HG02970 (cell line): Measurements from ENCODE around the gene YLPM1.

Experiments
- ATAC-seq: cut with Tn5 transposase; IDR thresholded peaks from one replicate; pipeline ENCODE4 v1.9.1; 2021; ENCODE audit warnings: mild to moderate bottlenecking, moderate library complexity, moderate number of reproducible peaks; ENCODE audit not compliant: unreplicated experiment, low FRiP score

The YLPM1 gene

DNA sequence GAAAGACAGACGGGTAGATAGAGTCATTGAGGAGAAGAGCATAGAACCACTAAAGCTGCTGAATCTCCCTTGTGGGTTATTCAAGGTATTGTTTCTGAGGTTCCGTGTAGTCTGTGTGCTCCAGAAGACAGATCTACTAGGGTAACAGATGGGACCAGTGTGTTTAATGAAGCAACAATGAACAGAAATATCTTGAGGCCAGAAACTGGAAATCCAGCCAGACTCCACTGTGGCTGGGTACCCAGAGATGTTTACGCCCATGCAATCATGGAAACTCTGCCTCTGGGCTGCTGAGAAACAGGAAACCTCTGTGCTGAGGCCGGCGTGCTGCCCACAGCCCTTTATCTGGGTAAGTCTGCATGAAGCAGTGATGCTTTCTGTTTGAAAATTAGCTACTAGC lies 104.6 kb downstream of the YLPM1 start:
- ATAC-seq, result no peak

DNA sequence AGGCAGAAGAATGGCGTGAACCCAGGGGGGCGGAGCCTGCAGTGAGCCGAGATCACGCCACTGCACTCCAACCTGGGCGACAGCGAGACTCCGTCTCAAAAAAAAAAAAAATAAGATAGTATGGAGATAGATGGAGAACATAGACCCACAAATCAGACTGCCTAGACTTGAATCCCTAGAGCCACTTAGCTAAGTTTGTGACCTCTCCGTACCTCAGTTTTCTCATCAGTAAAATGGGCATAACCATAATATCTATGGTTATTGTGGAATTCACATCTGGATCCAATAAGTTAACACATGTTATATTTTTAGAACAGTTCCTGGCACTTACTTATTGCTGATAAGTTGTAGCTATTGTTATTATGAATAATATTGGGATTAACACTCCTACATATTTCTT lies 105.6 kb downstream of the YLPM1 start:
- no peak for ATAC-seq

DNA sequence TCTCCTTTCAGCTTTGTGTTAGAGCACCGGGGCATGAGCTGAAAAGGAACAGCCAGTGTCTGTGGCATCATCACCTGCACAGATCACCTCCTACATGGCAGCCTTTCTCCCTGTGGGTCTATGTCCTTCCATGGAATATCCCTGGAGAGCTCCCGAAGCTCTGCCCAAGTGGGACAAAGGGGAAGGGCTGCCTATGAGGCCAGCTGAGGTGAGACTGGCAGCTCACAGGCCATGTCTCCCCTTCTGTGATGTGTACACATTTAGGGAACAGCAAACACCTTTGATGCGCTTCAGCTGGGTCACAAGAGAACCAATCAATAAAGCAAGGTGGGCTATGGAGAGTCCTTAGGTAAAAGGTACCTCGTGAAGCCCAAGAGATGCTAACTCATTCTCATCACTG lies 108.7 kb downstream of the YLPM1 start:
- ATAC-seq, result no peak

DNA sequence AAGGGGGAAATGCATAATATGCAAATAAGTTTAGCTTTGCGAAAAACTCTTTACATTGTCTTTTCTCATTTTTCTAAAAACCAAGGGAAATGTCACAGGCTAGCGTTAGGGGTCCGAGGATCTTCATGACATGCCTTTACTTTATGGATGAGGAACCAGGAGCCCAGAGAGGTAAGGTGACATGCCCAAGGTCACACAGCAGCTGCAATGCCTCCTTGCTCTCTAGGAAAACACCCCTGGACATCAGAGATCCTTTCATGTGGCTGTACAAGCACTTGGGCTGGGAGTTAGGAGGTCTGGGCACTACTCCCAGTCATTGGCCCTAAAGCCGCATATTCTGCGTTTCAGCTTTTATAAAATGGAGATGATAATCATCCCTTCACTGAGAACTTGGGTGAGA lies 112.1 kb downstream of the YLPM1 start:
- ATAC-seq, result no peak

DNA sequence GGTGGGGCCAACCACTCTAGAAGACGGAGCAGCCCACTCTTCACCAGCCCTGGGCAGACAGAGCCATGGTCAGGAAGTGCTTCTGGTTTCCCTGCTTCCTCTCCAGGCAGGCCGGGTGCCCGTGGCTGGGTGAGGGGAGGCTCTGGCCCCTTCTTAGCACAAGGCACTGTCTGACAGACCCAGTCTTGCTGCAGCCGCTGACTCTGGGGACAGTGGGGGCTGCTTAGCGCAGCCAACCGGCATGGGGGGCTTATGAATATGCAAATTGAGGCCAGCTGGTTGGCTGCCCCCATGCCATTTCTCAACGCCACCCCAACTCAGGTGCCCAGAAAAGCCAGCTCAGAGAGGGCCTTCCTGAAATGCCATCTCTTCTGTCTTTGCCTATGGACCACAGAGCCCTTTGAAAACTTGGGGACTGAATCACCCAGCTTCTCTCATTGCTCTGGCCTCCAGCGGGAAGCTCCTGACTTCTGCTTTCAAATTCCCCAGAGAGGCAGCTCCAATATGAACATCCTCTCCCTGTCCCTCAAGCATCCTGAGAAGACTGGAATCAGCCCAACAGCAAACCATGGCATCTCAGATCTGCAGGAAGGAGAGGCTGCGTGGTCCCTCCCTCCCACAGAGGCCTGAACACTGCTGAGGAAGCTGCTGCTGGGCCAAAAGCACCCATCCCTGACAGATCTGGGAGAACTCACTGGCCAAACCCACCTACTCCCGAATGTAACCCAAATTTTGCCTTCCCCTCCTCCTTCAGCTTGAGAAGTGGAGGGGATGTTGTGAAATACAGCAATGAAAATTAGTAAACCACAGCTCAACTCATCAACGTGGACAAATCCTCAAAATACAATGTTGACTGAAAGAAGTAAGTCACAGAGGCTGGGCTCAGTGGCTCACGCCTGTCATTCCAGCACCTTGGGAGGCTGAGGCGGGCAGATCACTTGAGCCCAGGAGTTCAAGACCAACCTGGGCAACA lies 113.1 kb downstream of the YLPM1 start, which contains the start of gene PROX2:
TSS of gene PROX2 (minus strand) at position 205 of the 973 bp plus-strand sequence. CDS start 12,311 bp downstream, outside the sequence.
- no peak for ATAC-seq

DNA sequence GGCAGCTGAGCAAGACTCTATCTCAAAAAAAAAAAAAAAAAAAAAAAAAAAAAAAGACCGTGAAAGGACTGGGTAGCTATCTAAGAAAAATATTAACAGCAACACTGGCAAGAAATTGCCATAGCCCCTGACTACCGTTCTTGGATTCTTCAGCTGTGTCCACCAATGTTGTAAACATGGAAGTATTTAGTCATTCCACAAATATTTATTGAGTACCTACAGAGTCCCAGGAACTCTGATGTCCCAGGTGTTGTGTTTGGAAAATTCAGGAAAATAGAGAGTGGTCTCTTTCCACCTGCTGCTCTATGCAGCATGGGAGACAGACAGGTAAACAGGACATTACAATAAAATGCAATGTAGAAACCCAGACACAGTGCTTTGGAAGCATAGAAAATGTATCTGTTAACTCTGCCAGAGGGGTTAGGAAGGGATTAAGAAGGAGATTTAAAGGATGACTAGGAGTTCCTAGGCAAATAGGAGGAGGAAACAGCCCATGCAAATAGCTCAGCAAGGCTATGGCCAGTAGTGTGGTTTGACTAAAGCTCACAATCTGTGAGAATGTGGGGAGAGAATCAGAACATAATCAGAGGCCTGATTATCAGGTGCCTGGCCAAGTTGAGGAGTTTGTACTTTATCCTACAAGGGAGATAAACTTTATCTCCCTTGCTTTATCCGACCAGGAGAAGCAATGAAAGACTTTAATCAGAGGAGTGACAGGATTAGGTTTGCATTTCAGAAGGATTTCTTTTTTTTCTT lies 116.5 kb downstream of the YLPM1 start:
- no peak for ATAC-seq

DNA sequence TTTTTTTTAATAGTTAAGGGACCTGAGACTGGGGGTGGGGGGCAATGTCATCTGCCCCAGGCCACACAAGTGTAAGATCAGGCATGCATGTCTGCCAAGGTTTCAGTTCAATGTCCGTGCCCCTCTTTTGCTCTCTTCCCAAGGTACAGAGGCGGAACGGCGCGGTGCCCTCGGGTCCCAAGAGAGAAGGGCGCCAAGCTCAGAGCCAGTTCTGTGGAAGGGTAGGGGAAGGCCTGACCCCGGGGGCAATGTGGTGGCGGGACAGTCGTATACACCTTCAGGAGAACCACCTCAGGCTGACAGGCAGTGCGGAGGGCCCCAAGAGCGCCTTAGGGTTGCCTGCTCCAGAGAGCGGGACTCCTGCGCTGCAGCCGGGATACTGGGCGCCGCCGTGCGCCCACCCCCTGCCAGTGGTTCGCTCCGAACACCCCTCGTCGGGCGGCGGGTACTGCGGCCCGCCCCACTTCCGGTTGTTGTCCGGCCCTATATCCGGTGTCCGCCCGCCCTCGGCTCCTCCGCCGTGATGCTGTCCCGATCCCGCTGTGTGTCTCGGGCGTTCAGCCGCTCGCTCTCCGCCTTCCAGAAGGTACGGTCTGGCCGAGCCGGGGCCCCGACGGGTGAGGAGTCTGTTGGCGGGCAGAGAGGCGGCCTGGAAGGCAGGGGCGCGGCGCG lies 118.5 kb downstream of the YLPM1 start, which contains the start of gene DLST:
TSS of gene DLST (plus strand) at position 486 of the 672 bp plus-strand sequence. CDS start at position 524, 38 bp downstream.
- peak; percentile 92 for ATAC-seq

DNA sequence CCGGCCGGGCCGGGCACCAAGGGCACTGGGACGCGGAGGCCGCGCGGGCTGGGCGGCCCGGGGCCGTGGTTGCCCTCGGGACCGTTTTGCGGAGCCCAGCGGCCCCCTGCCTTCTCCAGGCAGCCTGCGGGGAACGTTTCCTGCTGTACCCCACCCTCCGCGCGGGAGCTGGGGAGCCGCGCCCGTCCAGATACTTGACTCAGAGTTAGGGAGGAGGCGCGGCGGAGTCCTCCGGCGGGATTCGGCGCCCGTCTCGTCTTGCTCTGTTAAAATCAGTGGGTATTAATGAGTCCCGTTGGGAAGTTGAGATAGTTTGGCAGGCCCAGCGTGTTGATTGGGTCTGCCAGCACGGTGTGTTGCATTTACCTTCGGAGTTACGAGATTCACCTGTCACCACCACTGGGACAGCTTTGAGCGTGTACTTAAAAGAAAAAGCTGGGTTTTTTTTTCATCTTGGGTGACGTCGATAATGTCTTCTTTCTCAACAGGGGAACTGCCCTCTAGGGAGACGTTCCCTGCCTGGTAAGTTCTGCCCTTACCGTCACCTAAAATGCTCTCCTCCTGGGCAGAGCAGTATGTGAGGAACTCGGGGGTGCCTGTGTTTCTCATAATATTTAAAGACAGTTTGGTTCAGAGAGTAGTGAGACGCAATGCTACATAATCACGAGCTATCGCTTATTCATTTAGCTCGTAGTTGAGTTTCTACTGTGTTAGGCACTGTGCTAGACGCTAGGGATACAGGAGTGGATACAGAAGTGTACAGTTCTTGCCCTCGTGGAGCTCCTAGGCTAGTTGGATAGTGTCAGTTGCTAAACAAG lies 119.2 kb downstream of the YLPM1 start:
- peak; percentile 31 for ATAC-seq
